OCI-LY7 (cell line): ENCODE measurements around the gene CATSPERD.

Experiments
- EZH2phosphoT487 ChIP-seq: fragments of 200-600 bp; sonication (generic); IDR thresholded peaks from 2 replicates; pipeline ENCODE4 v1.6.1; 2018; ENCODE audit warnings: low read depth, borderline replicate concordance, mild to moderate bottlenecking, mixed run types, antibody characterized with exemption, low read length, moderate library complexity, mixed read lengths
- TF ChIP-seq, protein P1 (sequence below): fragments of 200-600 bp; sonication (generic); conservative IDR thresholded peaks from 2 replicates; pipeline ENCODE4 v1.5.1; 2014; ENCODE audit warnings: mild to moderate bottlenecking, antibody characterized with exemption, low read length, moderate library complexity, mixed read lengths

DNA sequence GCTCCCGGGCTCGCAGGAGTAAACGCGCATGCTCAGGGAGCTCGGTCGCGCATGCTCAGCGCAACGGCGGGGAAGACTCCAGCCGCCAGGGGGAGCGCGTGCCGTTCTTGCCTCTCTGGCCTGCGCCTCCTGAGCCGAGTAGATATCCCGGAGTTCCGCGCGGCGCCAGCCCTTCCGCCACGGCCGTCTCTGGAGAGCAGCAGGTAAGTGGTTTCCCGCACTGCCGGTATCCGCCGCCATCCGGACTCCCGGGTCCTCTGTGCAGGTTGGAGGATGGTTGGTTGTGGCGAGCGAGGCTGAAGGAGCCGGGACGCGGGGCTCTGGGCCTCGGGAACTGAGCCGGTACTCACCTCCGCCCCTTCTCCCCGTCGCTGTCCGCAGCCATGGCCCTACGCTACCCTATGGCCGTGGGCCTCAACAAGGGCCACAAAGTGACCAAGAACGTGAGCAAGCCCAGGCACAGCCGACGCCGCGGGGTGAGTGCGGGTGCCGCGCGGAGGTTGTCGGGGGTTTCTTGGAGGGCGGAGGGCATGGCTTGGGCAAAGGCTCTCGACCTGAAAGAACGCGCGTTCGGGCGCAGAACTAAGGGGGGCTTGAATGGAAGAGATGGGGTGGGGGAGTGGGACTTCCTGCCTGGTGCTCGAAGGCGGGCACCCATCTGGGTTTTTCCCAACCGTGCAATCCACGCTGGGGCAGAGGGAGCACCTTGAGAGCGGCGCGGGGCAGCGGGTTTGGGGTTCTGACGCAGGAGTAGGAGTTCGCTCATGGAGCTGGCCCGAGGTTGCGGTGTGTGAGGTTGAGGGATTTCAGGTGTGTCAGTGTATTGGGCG, 30.1 kb upstream of the CATSPERD start, which contains the start of gene RPL36:
- TF ChIP-seq, protein P1, sequence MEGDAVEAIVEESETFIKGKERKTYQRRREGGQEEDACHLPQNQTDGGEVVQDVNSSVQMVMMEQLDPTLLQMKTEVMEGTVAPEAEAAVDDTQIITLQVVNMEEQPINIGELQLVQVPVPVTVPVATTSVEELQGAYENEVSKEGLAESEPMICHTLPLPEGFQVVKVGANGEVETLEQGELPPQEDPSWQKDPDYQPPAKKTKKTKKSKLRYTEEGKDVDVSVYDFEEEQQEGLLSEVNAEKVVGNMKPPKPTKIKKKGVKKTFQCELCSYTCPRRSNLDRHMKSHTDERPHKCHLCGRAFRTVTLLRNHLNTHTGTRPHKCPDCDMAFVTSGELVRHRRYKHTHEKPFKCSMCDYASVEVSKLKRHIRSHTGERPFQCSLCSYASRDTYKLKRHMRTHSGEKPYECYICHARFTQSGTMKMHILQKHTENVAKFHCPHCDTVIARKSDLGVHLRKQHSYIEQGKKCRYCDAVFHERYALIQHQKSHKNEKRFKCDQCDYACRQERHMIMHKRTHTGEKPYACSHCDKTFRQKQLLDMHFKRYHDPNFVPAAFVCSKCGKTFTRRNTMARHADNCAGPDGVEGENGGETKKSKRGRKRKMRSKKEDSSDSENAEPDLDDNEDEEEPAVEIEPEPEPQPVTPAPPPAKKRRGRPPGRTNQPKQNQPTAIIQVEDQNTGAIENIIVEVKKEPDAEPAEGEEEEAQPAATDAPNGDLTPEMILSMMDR: peak; percentile 85
- no peak for TF ChIP-seq EZH2phosphoT487
